Fibroblast of peridontal ligament (primary cell): ENCODE data around the gene IREB2.
"Not testable (repeated sequence)": the region's sequence is repeated elsewhere in the genome, so short reads cannot be mapped to it uniquely, and the experiment has no call there.

ENCODE experiments used
- DNase-seq: peaks from one replicate; pipeline ENCODE4 v3.0.0-alpha.2; 2010; ENCODE audit errors: extremely low read depth

Gene IREB2

DNA sequence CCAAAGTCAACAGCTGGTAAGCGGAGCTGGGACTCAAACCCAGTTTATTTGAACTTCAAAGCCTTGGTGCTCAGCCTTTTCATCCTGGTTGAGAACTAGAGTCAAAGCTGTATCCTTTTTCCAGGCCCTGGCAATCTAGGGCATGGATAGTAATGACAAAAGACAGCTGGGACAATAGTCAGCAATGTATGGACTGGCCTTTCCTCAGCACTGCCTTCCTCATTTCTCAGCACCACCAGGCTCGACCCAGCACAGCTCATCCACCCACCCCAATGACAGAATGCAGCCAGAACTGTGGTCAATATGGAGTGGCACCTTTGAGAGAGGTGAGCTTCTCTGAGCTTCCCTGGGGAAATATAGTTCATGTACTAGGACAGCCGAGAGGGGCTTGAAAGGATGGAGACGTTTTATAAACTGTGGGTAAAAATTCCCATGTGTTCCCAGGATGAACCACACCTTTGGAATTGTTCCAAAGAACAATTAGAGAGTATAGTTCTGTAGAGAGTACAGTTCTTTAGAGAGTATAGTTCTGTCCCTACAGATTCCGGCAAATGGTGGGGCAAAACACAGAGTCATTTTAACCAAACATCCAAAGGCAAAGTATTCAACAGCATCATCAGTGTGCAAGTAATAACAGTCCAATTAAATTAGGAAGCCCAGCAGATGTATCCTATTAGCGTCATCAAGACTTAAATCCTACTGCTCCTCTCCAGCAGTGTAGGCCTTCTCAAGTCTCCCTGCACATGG, 30.2 kb upstream of the IREB2 start:
- DNase-seq, result no peak

DNA sequence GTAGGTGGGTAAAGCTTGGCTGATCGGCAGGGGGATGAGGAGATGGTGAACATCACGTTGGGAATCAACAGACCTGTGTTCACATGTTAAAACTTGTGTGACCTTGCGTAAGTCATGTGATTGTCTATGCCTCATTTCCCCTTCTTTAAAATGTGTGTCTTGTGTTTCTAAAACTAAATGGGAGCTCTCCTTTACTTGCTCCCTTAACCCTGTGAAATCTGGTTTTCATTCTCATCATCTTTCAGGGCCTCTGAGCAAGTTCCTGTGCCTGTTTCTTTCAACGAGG, 29.7 kb upstream of the IREB2 start:
- no peak for DNase-seq

DNA sequence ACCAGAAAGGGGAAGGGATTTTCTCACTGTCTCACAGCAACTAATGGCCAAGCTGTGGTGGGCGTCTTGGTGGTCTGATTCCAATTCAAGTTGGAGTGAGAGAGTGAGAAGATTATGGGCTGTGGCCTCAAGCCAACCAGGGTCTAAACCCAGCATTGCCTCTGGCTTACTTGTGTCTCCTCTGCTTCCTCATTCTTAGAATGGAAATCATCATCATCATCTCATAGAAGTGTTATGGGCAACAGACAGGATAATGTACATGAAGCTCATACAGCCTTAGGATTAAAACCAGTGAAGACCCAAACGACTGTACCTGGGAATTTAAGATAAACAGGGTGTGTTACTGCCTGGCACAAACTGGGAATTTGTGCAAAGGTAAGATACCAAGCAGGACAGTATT, 29.1 kb upstream of the IREB2 start:
- no peak for DNase-seq

DNA sequence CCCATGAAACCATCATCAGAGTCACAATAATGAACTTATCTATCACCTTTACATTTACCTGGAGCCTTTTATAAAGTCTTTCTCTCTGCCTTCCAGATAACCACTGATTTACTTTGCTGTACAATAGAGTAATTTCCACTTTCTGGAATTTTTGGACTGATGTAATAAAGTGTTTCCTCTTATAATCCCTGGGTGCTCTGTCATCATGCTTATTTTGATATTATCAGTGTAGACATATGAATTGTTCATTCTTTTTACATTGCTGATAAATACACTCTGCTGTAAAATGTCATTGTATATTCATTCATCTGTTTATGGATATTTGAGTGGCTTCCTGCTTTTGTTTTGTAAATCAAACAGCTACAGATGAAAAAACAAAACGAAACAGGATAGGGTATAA, 27.0 kb upstream of the IREB2 start:
- DNase-seq, result no peak

- DNase-seq, result no peak
These were observed 23.3 kb upstream of the IREB2 start for GRCh38 chr15:78414621-78415250.

DNA sequence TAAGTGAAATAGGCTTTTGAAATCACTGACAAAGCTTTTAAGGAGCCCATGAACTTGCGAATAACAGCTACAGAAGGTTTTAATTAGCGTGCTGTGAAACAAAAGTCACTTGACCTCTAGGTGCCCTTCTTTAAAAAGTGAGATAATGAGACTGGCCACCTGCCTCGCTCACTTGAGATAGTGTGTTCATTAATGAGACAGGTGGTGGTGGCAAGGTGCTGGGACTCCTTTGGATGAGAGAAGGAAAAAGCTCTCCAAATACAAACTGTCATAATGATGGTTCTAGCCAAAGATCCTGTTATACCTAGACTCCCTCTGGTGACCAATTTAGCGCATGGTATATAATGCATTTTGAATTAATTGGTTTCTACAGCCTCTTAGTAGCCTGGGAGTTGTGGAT, 22.7 kb upstream of the IREB2 start:
- DNase-seq, result peak; percentile 50

DNA sequence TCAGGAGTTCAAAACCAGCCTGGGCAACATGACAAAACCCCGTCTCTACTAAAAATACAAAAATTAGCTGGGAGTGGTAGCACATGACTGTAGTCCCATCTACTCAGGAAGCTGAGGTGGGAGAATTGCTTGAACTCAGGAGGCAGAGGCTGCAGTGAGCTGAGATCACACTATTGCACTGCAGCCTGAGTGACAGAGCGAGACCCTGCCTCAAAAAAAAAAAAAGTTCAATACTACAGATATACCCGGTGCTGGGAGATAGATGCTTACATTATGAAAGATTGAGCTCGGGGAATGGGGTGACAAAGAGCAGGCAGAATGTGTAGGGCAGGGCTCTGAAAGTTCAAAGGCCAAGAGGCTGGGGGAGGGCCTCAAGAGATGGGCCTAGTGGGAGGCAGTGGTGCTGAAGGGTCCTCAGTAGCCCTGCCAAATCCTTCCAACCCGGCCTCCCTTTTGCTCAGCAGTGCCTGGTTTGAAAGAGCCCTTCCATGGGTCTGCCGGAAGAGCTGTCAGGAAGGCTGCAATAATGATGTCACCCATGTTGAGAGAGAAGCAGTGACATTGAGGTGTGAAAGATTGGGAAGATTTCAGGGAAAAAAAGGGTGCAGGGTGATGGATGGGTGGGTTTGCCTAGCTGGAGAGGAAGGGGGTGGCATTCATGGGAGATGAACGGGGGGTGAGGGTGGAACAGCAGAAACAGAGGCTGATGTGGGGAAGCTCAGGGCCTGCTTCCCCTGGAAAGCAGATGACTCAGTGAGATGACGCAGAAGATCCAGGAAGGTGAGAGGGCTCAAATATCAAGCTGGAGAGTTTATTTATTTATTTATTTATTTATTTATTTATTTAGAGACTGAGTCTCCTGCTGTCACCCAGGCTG, 20.0 kb upstream of the IREB2 start:
- no peak for DNase-seq

DNA sequence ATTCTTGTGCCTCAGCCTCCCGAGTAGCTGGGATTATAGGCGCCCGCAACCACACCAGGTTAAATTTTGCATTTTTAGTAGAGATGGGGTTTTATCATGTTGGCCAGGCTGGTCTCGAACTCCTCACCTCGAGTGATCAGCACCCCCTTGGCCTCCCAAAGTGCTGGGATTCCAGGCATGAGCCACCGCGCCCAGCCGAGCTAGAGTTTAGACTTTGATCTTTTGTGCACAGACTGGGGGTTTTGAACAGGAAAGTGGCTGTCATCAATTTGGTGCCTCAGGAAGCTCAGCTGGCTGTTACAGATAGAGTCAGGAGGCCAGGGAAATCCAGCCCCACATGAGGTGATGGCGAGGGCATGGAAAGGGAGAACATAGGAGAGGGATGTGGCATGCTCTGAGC, 19.3 kb upstream of the IREB2 start:
- DNase-seq, result no peak

GRCh38 chr15:78419367-78419766, 18.6 kb upstream of the IREB2 start:
- DNase-seq, result no peak

GRCh38 chr15:78420220-78420619, 17.8 kb upstream of the IREB2 start:
- DNase-seq, result no peak

GRCh38 chr15:78420766-78421165, 17.2 kb upstream of the IREB2 start:
- DNase-seq, result no peak

DNA sequence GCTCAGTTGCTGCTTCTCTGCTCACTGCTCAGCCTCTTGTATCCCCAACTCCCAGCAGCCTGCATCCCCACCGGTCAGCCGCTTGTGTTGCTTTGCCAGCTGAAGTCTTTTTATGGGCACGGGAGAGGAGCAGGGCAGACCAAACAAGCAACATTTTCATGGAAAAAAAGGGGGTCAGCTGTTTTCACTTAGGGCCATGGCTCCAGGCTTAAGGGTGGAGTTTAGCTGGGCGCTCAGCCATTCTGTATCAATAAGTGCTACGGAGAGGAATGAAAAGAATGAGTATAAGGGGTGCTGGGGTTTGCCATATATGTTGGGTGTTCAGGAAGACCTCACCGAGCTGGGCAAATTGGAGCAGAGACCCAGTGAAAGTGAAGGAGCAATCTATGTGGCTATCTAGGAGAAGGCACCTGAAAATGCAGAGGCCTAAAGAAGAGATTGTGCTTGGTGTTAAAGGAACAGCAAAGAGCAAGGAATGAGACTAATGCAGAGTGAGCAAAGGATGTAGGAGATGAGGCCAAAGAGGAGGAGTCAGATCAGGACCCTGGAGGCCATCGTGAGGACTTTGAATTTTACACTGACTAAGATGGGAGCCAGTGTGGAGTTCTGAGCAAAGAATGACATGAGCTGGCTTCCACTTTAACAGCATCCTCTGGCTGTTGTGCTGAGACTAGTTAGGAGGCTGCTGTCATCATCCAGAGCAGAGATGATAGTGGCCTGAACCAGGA, 16.6 kb upstream of the IREB2 start:
- DNase-seq, result peak; percentile 76

- DNase-seq, result peak; percentile 69
These were observed 15.3 kb upstream of the IREB2 start for GRCh38 chr15:78422571-78423340.

DNA sequence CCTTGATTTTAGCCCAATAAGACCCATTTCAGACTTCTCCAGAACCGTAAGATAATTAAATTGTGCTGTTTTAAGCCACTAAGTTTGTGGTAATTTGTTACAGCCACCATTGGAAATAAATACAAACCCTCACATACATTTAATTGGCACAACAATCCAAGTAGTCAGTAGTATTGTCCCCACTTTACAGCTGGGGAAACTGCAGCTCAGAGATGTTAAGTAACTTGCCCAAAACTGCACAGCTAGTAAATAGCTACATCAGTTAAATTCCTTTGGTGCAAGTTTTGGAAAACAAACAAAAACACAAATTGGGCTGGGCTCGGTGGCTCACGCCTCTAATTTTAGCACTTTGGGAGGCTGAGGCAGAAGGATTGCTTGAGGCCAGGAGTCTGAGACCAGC, 13.3 kb upstream of the IREB2 start:
- DNase-seq, result no peak

GRCh38 chr15:78425643-78426042, 12.4 kb upstream of the IREB2 start:
- DNase-seq, result no peak

DNA sequence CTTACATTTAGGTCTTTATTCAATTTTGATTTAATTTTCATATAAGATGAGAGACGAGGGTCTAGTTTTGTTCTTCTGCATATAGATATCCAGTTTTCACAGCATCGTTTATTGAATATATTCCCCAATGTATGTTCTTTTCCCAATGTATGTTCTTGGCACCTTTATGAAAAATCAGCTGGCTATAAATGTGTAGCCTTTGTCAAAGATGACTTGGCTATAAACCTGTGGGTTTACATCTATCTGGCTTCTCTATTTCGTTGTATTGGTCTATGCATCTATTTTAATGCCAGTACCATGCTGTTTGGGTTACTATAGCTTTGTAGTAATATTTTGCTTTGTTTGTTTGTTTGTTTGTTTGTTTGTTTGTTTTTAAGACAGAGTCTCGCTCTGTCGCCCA, 11.7 kb upstream of the IREB2 start:
- DNase-seq, result no peak

DNA sequence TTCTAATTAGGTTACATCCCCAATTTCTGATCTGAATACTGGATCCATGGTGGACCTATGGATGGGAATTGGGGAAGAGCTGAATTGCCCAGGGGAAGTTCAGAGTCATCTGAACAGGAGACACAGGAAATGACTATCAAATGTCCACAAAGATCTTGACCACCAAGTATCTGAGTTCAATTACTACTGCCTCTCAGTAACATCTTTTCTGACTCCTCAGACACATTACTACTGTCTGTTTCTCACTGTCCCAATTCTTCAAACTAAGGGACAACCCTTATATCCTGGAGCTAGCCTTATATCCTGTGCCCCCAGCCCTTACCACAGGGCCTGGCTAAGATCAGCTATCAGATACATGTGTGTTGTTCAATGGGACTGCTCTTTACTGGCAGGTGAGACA, 10.1 kb upstream of the IREB2 start:
- DNase-seq, result no peak

GRCh38 chr15:78429477-78429876, 8.5 kb upstream of the IREB2 start:
- no peak for DNase-seq

DNA sequence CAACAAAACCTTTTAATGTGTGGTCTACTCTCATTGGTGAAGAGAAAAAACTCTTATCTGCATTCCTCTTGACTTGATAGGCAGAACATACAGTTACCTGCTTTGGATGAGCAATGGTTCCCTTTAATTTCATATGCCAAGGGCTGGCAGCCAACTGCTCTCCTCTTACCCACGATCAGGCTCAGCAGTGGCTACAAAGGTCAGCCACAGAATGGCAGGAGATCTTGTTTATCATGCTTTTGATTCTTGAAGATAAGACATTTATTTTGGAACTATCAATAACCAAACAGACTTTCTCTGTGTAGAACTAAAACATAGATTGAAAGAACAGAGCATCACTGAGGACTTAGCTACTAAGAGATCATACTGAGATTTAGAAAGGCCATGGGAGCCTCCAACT, 6.1 kb upstream of the IREB2 start:
- no peak for DNase-seq

- DNase-seq, result no peak
These were observed 5.4 kb upstream of the IREB2 start for GRCh38 chr15:78432664-78433063.

DNA sequence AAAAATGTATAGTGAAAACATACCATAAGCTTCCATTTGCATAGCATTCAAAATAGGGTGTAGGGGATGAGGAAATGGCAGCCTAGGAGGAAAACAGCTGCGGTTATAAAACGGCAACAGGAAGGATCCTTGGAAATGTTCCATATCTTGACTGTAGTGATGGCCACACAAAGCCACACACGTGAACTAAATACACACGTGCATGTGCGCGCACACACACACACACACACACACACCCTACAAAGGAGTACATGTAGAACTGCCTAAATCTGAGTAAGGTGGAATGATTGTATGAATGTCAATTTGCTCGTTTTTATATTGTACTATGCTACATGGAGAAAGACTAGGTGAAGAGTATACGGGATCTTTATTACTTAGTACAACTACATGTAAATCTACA, 3.9 kb upstream of the IREB2 start:
- DNase-seq, result no peak

GRCh38 chr15:78434711-78435110, 3.3 kb upstream of the IREB2 start:
- not testable (repeated sequence) for DNase-seq
